ENCODE data around the gene BFSP2.
"Not testable (repeated sequence)": the region's sequence is repeated elsewhere in the genome, so short reads cannot be mapped to it uniquely, and the experiment has no call there.

BFSP2 gene

DNA sequence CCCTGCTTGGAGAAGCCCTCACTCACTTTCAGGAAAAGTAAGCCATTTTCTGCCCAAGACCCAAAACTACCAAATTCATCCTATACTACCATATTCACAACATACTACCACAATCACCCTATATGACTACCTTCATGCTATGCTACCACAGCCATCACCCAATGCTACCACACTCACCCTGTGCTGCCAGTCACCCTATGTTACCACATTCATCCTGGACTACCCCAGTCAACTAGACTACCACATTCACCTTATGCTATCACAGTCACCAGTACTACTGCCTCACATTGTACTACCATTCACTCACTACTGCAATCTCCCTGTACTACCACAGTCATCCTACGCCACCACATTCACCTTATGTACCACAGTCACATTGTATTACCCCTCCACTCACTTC is 115.3 kb downstream of the BFSP2 start:
- H3K9ac ChIP-seq (ENCODE audit: low read depth, low read length, poor library complexity, severe bottlenecking): no peak overlapping the region
- no peak overlapping the region for H3K4me2 ChIP-seq (ENCODE audit: low read depth, low read length, poor library complexity, severe bottlenecking)
- no peaks in the 10 kb centered on the region for H3K9me2 ChIP-seq (replicated peaks; ENCODE audit: low read depth, low read length)
- H3K4me3 ChIP-seq (ENCODE audit: low read length, poor library complexity, severe bottlenecking): no peak overlapping the region
- TF ChIP-seq EZH2phosphoT487 (IDR thresholded peaks at IDR 0.05; ENCODE audit: borderline replicate concordance): no peak
- no peak for TF ChIP-seq CTCF (conservative IDR thresholded peaks at IDR 0.05; ENCODE audit: low read length)
- no peaks in the 10 kb centered on the region for H3K36me3 ChIP-seq (ENCODE audit: insufficient read depth, low read length)
- no peak overlapping the region for H2AFZ ChIP-seq (ENCODE audit: low read length)
- H3K79me2 ChIP-seq (ENCODE audit: insufficient read depth, low read length): no peaks in the 10 kb centered on the region
- no peaks in the 10 kb centered on the region for H3K4me1 ChIP-seq (ENCODE audit: insufficient read depth, low read length, poor library complexity, severe bottlenecking)
- no peaks in the 10 kb centered on the region for H3K9me3 ChIP-seq (ENCODE audit: insufficient read depth, low read depth, low read length)
- H3F3A ChIP-seq (ENCODE audit: low read depth): no peaks in the 10 kb centered on the region
- no peaks in the 10 kb centered on the region for H4K20me1 ChIP-seq (ENCODE audit: insufficient read depth, low read length, poor library complexity, severe bottlenecking)
- H3K27me3 ChIP-seq (ENCODE audit: insufficient read depth, low read length, poor library complexity, severe bottlenecking): no peaks in the 10 kb centered on the region

GRCh38 chr3:133520286-133520685 is 120.4 kb downstream of the BFSP2 start:
- no peaks in the 10 kb centered on the region for H3K79me2 ChIP-seq (ENCODE audit: insufficient read depth, low read length)
- TF ChIP-seq EZH2phosphoT487 (IDR thresholded peaks at IDR 0.05; ENCODE audit: borderline replicate concordance) (no peak), CTCF (conservative IDR thresholded peaks at IDR 0.05; ENCODE audit: low read length) (no peak)
- H3K9me2 ChIP-seq (replicated peaks; ENCODE audit: low read depth, low read length): no peaks in the 10 kb centered on the region
- no peak overlapping the region for H3K4me3 ChIP-seq (ENCODE audit: low read length, poor library complexity, severe bottlenecking)
- no peaks in the 10 kb centered on the region for H3K4me1 ChIP-seq (ENCODE audit: insufficient read depth, low read length, poor library complexity, severe bottlenecking)
- H3K9me3 ChIP-seq (ENCODE audit: insufficient read depth, low read depth, low read length): no peaks in the 10 kb centered on the region
- H2AFZ ChIP-seq (ENCODE audit: low read length): no peak overlapping the region
- no peak overlapping the region for H3K4me2 ChIP-seq (ENCODE audit: low read depth, low read length, poor library complexity, severe bottlenecking)
- no peak overlapping the region for H3K9ac ChIP-seq (ENCODE audit: low read depth, low read length, poor library complexity, severe bottlenecking)
- no peaks in the 10 kb centered on the region for H4K20me1 ChIP-seq (ENCODE audit: insufficient read depth, low read length, poor library complexity, severe bottlenecking)
- H3K36me3 ChIP-seq (ENCODE audit: insufficient read depth, low read length): no peaks in the 10 kb centered on the region
- no peaks in the 10 kb centered on the region for H3K27me3 ChIP-seq (ENCODE audit: insufficient read depth, low read length, poor library complexity, severe bottlenecking)
- H3F3A ChIP-seq (ENCODE audit: low read depth): no peaks in the 10 kb centered on the region

GRCh38 chr3:133520938-133521337 is 121.1 kb downstream of the BFSP2 start:
- not testable (repeated sequence) for H3K4me2 ChIP-seq (ENCODE audit: low read depth, low read length, poor library complexity, severe bottlenecking); H4K20me1 ChIP-seq (ENCODE audit: insufficient read depth, low read length, poor library complexity, severe bottlenecking); H3K27me3 ChIP-seq (ENCODE audit: insufficient read depth, low read length, poor library complexity, severe bottlenecking); H3K4me1 ChIP-seq (ENCODE audit: insufficient read depth, low read length, poor library complexity, severe bottlenecking); H2AFZ ChIP-seq (ENCODE audit: low read length); H3K4me3 ChIP-seq (ENCODE audit: low read length, poor library complexity, severe bottlenecking); H3K36me3 ChIP-seq (ENCODE audit: insufficient read depth, low read length); H3K79me2 ChIP-seq (ENCODE audit: insufficient read depth, low read length); H3K9ac ChIP-seq (ENCODE audit: low read depth, low read length, poor library complexity, severe bottlenecking); H3K9me3 ChIP-seq (ENCODE audit: insufficient read depth, low read depth, low read length); H3K9me2 ChIP-seq (replicated peaks; ENCODE audit: low read depth, low read length); H3F3A ChIP-seq (ENCODE audit: low read depth)

DNA sequence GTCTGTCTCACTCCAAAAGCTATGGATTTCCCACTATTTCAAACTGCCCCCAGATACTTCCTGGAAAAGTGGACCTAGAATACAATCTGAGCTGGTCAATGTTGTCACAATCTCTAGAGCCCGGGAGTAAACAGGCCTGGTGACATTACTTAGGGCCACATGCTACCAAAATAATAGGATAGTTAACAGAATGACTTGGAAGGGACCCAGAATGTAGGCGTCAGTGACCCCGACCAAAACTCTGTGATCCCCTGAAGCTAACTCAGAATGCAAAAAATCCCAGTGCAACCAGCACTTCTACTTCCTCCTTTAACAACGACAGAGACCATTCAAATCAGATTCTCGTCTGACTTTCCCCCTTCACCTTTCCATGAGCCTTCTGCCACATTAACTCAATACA is 122.1 kb downstream of the BFSP2 start:
- H3K36me3 ChIP-seq (ENCODE audit: insufficient read depth, low read length): no peaks in the 10 kb centered on the region
- no peaks in the 10 kb centered on the region for H4K20me1 ChIP-seq (ENCODE audit: insufficient read depth, low read length, poor library complexity, severe bottlenecking)
- no peak overlapping the region for H3K4me3 ChIP-seq (ENCODE audit: low read length, poor library complexity, severe bottlenecking)
- no peaks in the 10 kb centered on the region for H3K27me3 ChIP-seq (ENCODE audit: insufficient read depth, low read length, poor library complexity, severe bottlenecking)
- no peak overlapping the region for H3K9ac ChIP-seq (ENCODE audit: low read depth, low read length, poor library complexity, severe bottlenecking)
- peaks cover 2% of the 10 kb centered on the region for H3K4me1 ChIP-seq (ENCODE audit: insufficient read depth, low read length, poor library complexity, severe bottlenecking)
- no peaks in the 10 kb centered on the region for H3K79me2 ChIP-seq (ENCODE audit: insufficient read depth, low read length)
- H3K9me3 ChIP-seq (ENCODE audit: insufficient read depth, low read depth, low read length): no peaks in the 10 kb centered on the region
- no peaks in the 10 kb centered on the region for H3K9me2 ChIP-seq (replicated peaks; ENCODE audit: low read depth, low read length)
- TF ChIP-seq EZH2phosphoT487 (IDR thresholded peaks at IDR 0.05; ENCODE audit: borderline replicate concordance): no peak
- TF ChIP-seq CTCF (conservative IDR thresholded peaks at IDR 0.05; ENCODE audit: low read length): no peak
- H3F3A ChIP-seq (ENCODE audit: low read depth): no peaks in the 10 kb centered on the region
- H2AFZ ChIP-seq (ENCODE audit: low read length): no peak overlapping the region
- H3K4me2 ChIP-seq (ENCODE audit: low read depth, low read length, poor library complexity, severe bottlenecking): no peak overlapping the region

GRCh38 chr3:133523758-133524157 is 123.9 kb downstream of the BFSP2 start:
- not testable (repeated sequence) for H4K20me1 ChIP-seq (ENCODE audit: insufficient read depth, low read length, poor library complexity, severe bottlenecking); H3K4me3 ChIP-seq (ENCODE audit: low read length, poor library complexity, severe bottlenecking); H3F3A ChIP-seq (ENCODE audit: low read depth); H3K27me3 ChIP-seq (ENCODE audit: insufficient read depth, low read length, poor library complexity, severe bottlenecking); H3K9me3 ChIP-seq (ENCODE audit: insufficient read depth, low read depth, low read length); H3K9ac ChIP-seq (ENCODE audit: low read depth, low read length, poor library complexity, severe bottlenecking); H3K4me1 ChIP-seq (ENCODE audit: insufficient read depth, low read length, poor library complexity, severe bottlenecking); H3K36me3 ChIP-seq (ENCODE audit: insufficient read depth, low read length); H2AFZ ChIP-seq (ENCODE audit: low read length); H3K79me2 ChIP-seq (ENCODE audit: insufficient read depth, low read length); H3K9me2 ChIP-seq (replicated peaks; ENCODE audit: low read depth, low read length); H3K4me2 ChIP-seq (ENCODE audit: low read depth, low read length, poor library complexity, severe bottlenecking)
